Fibroblast of mammary gland (primary cell): ENCODE data around the gene CEND1.
A peak's percentile ranks its signal among the peaks of the same experiment; 100 is the strongest.

Source experiments
- DNase-seq: peaks from one replicate; pipeline ENCODE4 v3.0.0-alpha.2; 2010; ENCODE audit warnings: low read depth
- H3K4me3 ChIP-seq: 2 replicates; pipeline ENCODE4 v1.5.1; 2011; ENCODE audit warnings: low read depth, mild to moderate bottlenecking, low read length, moderate library complexity; ENCODE audit not compliant: control insufficient read depth
- TF ChIP-seq, protein P1 (sequence below): conservative IDR thresholded peaks from 2 replicates; pipeline ENCODE4 v1.5.1; 2011; ENCODE audit warnings: low read depth, low read length, inconsistent platforms; ENCODE audit not compliant: control insufficient read depth, insufficient read depth

CEND1 gene

DNA sequence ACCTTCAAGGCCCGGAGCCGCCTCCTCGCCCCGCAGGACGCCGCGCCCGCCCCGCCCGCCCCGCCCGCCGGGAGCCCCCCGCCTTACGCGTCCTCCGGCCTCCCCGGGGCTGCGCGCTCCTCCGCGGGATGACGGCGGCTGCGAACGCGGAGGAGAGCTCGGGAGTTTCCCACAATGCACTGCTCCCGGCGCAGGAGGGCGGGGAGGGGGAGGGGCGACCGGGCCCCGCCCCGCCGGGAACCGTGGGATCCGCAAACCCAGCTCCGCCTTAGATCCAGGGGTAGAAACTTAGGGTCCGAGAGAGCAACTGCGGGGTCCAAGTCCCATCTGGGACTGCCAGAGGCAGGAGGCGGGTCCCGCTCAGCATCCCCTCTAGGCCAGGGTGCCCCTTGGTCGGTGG is at the start of gene CEND1:
Gene CEND1 (minus strand): TSS at position 148 of the 400 bp plus-strand sequence. CDS start 1,514 bp downstream, outside the sequence.
- TF ChIP-seq, protein P1, sequence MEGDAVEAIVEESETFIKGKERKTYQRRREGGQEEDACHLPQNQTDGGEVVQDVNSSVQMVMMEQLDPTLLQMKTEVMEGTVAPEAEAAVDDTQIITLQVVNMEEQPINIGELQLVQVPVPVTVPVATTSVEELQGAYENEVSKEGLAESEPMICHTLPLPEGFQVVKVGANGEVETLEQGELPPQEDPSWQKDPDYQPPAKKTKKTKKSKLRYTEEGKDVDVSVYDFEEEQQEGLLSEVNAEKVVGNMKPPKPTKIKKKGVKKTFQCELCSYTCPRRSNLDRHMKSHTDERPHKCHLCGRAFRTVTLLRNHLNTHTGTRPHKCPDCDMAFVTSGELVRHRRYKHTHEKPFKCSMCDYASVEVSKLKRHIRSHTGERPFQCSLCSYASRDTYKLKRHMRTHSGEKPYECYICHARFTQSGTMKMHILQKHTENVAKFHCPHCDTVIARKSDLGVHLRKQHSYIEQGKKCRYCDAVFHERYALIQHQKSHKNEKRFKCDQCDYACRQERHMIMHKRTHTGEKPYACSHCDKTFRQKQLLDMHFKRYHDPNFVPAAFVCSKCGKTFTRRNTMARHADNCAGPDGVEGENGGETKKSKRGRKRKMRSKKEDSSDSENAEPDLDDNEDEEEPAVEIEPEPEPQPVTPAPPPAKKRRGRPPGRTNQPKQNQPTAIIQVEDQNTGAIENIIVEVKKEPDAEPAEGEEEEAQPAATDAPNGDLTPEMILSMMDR: no peak
- H3K4me3 ChIP-seq: peak within 1 kb of the TSS; percentile 21
- DNase-seq: peak; percentile 48

DNA sequence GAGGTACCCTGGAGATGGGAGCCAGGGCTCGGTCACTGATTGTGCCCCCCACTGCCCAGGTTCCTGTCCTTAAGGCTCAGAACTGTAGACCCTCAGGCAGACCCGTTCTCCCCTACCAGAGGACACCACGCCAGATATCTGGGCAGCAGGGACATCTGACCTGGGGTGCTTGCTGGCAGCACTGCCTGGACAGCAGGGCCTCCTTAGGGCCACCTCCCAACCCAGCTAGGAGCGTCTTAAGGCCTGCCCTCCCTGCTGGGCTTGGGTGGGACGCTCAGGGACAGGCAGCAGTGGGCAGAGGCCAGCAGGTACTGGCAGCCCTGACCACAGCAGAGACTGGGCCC is 49.4 kb upstream of the CEND1 start:
- TF ChIP-seq, protein P1: no peak
- no peak for DNase-seq
- H3K4me3 ChIP-seq: no peak overlapping the region

DNA sequence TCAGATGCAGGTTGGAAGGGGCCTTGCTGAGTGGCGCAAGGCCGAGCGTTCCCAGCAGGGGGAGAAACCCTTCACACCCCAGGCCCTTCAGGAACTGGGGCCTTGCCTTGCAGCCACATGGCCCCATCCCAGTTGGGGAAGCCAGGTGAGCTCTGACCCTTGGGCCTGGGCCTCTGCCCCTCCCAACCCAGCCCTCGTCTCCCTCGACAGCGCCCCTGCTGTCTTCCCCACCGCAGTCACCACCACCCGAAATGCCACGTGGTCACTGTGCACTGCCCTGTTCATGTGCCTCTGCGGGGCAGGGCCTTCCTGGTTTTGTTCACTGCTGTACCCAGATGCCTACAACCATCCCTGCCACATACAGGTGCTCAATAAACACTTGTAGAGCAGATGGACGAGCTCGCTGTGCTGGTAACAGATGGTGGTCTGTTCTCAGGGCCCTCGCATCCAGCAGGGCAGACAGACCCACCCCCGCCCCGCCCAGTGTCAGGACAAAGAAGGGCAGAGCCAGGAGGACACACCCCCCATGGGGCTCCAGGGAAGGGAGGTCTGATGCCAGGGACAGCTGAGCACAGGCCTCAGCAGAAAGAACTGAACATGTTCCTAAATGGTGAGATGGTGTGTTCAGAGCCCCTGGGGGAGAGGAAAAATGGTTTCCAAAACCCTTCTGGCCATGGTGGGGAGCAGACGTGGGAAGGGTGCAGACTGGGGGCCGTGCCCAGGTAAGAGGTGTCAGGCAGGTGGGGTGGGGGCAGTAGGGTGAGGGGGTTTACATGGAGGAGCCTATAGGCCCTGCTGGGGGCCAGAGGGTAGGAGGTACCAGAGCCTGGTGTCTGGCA is 48.8 kb upstream of the CEND1 start:
- no peak overlapping the region for H3K4me3 ChIP-seq
- DNase-seq: no peak
- TF ChIP-seq, protein P1: peak; percentile 31

DNA sequence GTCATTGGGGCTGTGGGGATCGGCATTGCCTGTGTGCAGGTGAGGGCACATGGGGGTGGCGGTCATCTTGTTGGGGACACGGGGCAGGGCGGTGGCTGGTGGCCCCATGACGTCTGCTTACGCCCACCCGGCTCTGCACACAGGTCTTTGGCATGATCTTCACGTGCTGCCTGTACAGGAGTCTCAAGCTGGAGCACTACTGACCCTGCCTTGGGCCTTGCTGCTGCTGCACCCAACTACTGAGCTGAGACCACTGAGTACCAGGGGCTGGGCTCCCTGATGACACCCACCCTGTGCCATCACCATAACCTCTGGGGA is 48.1 kb upstream of the CEND1 start:
- DNase-seq: no peak
- TF ChIP-seq, protein P1: no peak
- no peak overlapping the region for H3K4me3 ChIP-seq

GRCh38 chr11:837189-837989 is 47.5 kb upstream of the CEND1 start:
- H3K4me3 ChIP-seq: no peak overlapping the region
- no peak for DNase-seq
- TF ChIP-seq, protein P1: no peak

- DNase-seq: no peak
- TF ChIP-seq, protein P1: no peak
- no peak overlapping the region for H3K4me3 ChIP-seq
Measured at GRCh38 chr11:836700-837099, 46.8 kb upstream of the CEND1 start.

DNA sequence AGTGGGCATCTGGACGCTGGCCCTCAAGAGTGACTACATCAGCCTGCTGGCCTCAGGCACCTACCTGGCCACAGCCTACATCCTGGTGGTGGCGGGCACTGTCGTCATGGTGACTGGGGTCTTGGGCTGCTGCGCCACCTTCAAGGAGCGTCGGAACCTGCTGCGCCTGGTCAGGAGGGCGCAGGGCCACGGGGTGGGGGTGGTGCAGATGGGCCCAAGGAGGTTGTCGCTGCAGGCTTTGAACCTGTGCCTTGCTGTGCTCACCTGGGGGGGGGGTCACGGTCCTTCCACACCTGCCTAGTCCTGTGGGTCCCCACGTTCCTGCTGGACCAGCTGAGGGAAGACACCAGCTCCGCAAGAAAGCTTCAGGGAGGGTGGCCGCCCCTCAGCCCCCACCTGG is 46.4 kb upstream of the CEND1 start:
- TF ChIP-seq, protein P1: no peak
- no peak overlapping the region for H3K4me3 ChIP-seq
- no peak for DNase-seq
